ENCODE results near the gene SAC3D1.
A peak's percentile ranks its signal among the peaks of the same experiment; 100 is the strongest.
"Not testable (repeated sequence)": the region's sequence is repeated elsewhere in the genome, so short reads cannot be mapped to it uniquely, and the experiment has no call there.

SAC3D1 gene

DNA sequence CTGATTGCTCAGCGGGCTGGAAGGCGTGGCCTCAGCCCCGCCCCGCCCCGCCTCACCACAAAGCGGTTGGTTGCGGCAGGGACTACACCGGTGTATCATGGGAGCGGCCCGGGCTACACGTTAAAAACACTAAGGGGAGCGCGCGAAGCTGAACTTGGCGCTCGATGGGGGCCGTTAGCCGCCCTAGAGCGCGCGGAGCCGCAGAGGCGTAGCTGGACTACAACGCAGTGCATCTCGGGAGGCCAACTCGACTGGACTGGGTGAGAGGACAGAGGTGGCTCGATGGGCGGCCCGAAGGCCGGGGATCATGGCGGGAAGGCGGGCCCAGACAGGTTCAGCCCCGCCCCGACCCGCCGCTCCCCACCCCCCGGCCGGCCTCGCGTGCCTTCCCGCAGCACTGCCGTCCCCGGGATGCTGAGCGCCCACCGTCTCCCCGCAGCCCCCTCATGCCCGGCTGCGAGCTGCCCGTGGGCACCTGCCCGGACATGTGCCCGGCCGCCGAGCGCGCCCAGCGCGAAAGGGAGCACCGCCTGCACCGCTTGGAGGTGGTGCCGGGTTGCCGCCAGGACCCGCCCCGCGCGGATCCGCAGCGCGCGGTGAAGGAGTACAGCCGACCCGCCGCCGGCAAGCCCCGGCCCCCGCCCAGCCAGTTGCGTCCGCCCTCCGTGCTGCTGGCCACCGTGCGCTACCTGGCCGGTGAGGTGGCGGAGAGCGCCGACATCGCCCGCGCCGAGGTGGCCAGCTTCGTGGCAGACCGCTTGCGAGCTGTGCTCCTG, at the start of gene SAC3D1:
Gene SAC3D1 (plus strand): TSS at position 364 of the 776 bp plus-strand sequence. CDS start 83 bp downstream, at position 447.
- DNase-seq: peak; percentile 93

DNA sequence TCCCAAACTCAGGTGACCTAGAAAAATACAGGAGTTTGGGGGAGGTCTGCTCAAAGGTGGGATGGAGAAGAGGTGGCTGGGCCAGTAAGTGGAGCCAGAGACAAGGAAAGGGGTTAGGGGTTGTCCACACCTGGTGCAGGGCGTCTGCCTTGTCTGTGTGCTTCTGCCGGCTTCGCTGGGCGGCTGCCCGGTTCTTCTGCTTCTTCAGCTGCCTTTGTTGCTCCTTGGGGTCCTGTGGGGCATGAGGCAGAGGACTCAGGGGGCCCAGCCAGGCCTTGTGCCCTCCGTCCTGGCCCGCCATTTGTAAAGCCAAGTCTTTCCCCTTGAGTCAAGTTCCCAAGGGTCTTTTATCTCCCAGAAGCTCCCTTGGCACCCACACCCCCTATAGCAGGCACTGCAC, 46.7 kb upstream of the SAC3D1 start:
- no peak for DNase-seq

GRCh38 chr11:64996327-64996709, 44.7 kb upstream of the SAC3D1 start:
- DNase-seq: no peak

DNA sequence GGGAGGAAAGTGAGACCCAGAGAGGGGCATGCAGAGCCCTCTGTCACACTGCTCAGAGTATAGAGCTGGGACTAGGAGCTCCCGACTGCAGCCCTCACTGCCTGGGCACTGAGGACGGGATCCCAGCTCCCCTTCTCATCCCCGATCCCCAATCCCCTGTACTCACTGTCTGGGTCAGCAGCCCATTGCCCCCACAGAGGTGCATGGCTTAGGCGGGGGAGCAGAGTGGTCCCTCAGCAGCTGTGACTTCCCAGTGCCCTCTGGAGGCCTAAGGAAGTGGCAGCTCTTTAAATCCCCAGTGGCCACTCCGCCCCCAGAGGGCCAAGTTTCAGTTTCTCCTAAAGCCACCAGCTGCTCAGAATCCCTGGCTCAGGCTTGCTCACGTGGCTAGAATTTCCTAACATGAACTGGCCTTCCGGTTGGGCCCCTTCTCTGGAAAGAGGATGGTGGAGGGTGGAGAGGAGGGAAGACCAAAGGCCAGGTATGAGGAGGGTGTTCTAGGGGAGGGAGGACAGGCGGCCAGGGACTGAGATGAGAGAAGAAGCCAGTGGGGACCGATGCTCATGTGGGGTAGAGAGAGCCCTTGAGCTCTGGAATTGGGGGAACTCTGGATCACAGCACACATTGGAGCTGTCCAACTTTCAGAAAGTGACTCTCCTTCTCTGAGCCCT, 44.2 kb upstream of the SAC3D1 start, which contains the start of gene BATF2:
Gene BATF2 (minus strand): TSS at position 262 of the 671 bp plus-strand sequence. CDS start 57 bp downstream, at position 205.
- DNase-seq: no peak

DNA sequence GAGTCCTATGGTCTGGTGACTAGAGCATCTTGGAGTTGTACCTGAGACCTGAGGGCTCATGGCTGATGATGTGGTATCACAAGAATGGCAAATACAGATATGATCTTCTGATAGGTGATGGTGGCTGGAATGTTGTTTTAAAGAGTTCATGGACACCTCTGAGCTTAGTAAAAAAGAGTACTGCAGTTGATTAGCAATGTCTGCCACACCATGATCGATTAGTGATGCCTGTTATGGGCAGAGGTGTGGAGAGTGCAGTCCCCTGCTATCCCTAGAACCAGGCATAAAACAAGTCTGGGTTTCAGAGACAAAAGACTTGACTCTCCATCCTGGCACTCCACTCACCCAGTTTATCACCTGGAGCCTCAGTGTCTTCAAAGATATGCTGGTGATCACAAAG, 42.9 kb upstream of the SAC3D1 start:
- no peak for DNase-seq

DNA sequence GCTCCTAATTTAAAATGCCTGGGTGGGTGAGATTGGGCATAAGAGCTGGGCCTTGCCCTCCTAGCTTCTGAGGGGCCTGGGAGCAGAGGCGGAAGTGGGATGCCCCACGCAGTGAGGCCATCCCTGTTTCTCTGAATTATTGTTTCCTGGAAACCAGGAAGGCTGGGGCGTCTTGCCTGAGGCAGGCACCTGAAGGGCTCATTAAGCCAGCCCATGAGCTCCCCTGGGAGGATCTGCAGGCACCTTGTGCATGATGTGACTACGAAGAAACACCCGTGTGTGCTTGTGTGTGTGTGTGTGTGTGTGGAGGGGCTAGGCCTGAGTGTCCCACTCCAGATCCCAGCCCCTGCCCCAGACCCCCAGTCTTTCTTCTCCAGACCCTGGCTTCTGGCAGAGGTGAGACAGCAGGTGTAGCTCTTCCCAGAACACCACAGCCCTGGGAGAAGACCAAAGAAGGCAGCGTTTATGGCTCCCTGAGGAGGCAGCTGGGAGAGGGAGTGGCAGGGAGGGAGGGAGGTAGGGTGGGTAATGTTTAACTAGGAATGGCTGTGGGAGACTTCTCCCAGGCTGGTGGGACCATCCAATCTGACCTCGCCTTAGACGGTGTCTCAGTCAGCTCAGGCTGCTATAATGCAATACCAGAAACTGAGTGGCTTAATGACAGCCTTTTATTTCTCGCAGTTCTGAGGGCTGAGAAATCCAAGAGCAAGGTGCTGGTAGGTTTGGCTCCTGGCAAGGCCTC, 42.1 kb upstream of the SAC3D1 start:
- no peak for DNase-seq

GRCh38 chr11:64999478-64999877, 41.5 kb upstream of the SAC3D1 start:
- DNase-seq: no peak

DNA sequence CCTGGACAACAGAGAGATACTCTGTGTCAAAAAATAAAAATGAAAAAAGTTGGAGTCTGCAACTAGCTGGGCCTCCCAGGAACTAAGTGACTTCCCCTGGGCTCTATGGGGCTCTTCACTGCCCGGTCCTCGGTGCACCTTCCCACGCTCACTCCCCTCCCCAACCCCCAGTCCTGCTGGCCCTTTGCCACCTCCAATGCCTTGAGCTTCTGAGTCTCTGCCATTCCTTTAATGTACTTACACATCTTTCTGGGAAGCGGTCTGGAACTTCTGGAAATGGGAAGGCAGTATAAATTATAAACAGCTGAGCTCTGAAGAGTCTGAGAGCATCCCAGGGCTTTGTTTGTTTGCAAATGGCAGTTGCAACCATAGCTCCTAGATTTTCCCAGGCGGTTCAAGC, 38.3 kb upstream of the SAC3D1 start:
- DNase-seq: no peak

- no peak for DNase-seq
Observed at GRCh38 chr11:65003282-65003681, 37.7 kb upstream of the SAC3D1 start.

DNA sequence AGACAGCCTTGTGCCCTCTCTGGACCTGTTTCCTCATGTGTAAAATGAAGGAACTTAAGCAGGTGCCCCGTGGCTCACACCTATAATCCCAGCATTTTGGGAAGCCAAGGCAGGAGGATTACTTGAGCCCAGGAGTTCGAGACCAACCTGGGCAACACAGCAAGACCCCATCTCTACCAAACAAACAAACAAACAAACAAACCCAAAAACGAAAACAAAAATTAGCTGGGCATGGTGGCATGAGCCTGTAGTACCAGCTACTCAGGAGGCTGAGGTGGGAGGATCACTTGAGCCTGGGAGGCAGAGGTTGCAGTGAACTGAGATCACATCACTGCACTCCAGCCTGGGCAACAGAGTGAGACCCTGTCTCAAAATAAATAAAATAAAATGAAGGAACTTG, 37.0 kb upstream of the SAC3D1 start:
- not testable (repeated sequence) for DNase-seq

- DNase-seq: no peak
Observed at GRCh38 chr11:65008016-65008415, 33.0 kb upstream of the SAC3D1 start.

- no peak for DNase-seq
Observed at GRCh38 chr11:65008873-65009272, 32.1 kb upstream of the SAC3D1 start.

- peak; percentile 67 for DNase-seq
Observed at GRCh38 chr11:65013130-65013887, 27.7 kb upstream of the SAC3D1 start.

- peak; percentile 85 for DNase-seq
Observed at GRCh38 chr11:65013888-65014725, 26.9 kb upstream of the SAC3D1 start, which contains the start of gene ARL2. Gene ARL2, plus strand, starts transcription at chr11:65014160. Its CDS starts 48 bp downstream, at chr11:65014208.

GRCh38 chr11:65014726-65015227, 26.2 kb upstream of the SAC3D1 start:
- DNase-seq: no peak

- no peak for DNase-seq
Observed at GRCh38 chr11:65016705-65017104, 24.3 kb upstream of the SAC3D1 start.

GRCh38 chr11:65017937-65018336, 23.1 kb upstream of the SAC3D1 start:
- DNase-seq: no peak

DNA sequence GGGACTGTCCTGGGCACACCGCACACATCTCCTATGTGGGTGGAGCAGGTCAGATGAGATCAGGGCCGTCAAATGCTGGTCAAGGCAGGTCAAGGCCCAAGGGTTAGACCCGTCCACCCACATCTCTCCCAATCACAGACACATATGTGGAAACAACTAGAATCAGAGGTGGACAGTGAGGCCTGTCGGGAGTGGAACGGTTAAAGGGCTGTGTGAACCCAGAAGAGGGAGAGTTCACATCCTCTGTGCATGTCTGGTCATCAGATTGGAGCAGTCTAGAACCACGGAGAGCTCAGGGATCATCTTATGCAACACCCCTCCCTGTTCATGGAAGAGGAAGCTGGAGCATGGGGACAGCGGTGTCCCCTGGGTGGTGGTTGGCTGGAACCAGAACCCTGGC, 21.2 kb upstream of the SAC3D1 start:
- no peak for DNase-seq

- no peak for DNase-seq
Observed at GRCh38 chr11:65021003-65021402, 20.0 kb upstream of the SAC3D1 start.

GRCh38 chr11:65021509-65021908, 19.5 kb upstream of the SAC3D1 start:
- no peak for DNase-seq

GRCh38 chr11:65023502-65023901, 17.5 kb upstream of the SAC3D1 start:
- DNase-seq: not testable (repeated sequence)

GRCh38 chr11:65026810-65027209, 14.2 kb upstream of the SAC3D1 start:
- DNase-seq: no peak
